HG02970 (cell line): ENCODE data around the gene CTSD.

Experiments
- ATAC-seq: cut with Tn5 transposase; IDR thresholded peaks from one replicate; pipeline ENCODE4 v1.9.1; 2021; ENCODE audit warnings: mild to moderate bottlenecking, moderate library complexity, moderate number of reproducible peaks; ENCODE audit not compliant: unreplicated experiment, low FRiP score

CTSD gene

GRCh38 chr11:1746511-1746931, 17.2 kb downstream of the CTSD start:
- no peak for ATAC-seq

DNA sequence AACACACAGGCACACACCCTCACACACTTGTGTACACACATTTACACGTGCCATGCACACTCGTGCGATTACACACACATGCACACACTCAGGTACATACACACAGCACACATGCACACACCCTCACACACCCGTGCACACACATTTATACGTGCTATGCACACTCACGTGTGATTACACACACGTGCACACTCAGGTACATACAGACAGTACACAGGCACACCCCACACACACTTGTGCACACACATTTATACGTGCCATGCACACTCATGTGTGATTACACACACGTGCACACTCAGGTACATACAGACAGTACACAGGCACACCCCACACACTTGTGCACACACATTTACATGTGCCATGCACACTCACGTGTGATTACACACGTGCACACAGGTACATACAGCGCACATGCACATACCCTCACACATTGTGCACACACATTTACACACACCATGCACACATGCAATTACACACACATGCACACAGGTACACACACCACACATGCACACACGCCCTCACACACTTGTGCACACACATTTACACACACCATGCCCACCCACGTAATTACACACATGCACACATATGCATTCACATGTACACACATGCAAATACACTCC, 17.9 kb downstream of the CTSD start:
- no peak for ATAC-seq

GRCh38 chr11:1744891-1745700, 18.6 kb downstream of the CTSD start:
- no peak for ATAC-seq

- ATAC-seq: no peak
Observed at GRCh38 chr11:1744137-1744886, 19.4 kb downstream of the CTSD start.

- ATAC-seq: no peak
Observed at GRCh38 chr11:1743585-1744136, 20.1 kb downstream of the CTSD start.

DNA sequence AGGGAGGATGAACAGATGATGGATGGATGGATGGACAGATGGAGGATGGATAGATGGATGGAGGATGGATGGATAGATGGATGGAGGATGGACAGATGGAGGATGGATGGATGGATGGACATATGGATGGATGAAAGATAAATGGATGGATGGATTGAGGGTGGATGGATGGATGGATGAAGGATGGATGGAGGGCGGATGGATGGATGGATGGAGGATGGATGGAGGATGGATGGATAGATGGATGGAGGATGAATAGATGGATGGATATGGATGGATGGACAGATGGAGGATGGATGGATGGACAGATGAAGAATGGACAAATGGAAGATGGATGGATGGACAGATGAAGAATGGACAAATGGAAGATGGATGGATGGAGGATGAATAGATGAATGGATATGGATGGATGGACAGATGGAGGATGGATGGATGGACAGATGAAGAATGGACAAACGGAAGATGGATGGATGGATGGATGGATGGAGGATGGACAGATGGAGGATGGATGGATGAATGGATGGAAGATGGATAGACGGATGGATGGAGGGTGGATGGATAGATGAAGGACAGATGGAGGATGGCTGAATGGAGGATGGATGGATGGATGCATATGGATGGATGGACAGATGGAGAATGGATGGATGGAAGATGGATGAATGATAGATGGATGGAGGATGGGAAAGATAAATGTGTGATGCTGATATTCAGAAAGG, 20.7 kb downstream of the CTSD start:
- no peak for ATAC-seq

GRCh38 chr11:1742371-1742770, 21.4 kb downstream of the CTSD start:
- ATAC-seq: no peak

DNA sequence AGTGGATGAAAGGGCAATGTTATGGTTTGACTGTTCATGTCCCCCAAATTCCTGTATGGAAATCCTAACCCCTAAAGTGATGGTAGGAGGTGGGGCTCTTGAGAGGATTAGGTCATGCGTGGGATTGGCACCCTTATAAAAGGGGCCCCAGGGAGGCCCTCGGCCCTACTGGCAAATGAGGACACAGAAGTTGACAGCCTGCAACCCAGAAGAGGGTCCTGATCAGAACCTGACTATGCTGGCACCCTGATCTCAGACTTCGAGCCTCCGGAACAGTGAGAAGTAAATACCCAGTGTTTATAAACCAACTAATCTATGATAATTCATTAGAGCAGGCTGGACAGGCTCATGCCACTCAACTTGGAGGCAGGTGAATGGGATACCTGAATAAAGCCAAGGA, 22.0 kb downstream of the CTSD start:
- no peak for ATAC-seq

GRCh38 chr11:1740786-1741530, 22.8 kb downstream of the CTSD start:
- no peak for ATAC-seq

DNA sequence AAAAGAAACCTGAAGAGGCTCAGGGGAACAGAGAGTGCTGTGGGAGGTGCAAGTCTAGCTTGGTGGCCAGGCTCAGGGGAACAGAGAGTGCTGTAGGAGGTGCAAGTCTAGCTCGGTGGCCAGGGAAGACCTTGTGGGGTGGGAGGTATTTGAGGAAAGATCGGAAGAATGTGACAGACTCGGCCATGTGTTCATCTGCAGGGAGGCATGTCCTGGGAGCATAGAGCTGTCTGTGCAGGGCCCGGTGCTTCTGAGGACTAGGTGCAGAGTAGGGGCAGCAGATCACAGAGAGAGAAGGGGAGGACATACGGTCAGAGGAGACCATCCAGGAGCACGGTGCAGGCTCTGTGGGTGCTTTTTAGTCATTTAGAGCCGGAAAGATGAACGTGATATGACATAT, 24.2 kb downstream of the CTSD start:
- no peak for ATAC-seq

GRCh38 chr11:1738380-1738779, 25.3 kb downstream of the CTSD start:
- no peak for ATAC-seq

GRCh38 chr11:1737080-1737757, 26.5 kb downstream of the CTSD start:
- ATAC-seq: no peak

GRCh38 chr11:1736447-1736992, 27.2 kb downstream of the CTSD start:
- no peak for ATAC-seq

DNA sequence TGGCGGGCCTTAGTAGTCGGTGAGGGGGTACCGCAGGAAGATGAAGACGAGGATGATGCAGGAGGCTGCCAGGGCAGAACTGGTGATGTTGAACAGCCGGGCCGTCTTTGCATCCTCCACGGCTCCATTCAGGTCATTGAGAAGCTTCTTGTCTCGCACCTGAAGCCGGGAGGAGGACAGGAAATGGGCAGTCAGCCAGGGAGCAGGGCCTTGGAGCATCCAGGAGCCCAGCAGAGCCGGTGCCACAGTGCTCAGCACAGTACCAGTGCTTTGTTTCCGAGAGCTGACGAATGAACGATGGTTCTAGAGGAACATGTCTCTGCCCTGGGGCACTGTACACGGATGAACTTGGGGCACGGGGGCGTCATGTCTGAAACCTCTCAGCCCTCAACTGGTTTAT, 28.5 kb downstream of the CTSD start:
- ATAC-seq: no peak

DNA sequence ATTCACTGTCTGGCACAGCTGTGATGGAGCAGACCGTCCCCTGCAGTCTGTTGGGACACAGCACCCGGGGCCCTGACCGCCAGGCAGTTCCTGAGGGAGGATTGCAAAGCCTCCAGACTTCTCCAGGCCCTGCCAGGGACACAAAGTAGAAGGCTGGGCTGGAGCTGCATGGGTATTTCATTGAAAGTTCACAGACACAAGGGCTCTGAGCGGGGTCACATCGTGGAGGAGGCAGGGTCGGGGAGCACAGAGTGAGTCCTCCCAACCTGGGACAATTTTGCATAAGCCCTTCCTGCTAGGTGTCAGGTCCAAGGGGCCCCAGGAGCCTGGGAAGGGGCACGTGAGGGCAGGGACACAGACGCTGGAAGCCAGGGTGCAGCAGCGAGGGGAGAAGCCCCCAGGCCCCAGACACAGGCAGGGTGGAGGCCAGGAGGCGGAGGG, 29.1 kb downstream of the CTSD start:
- no peak for ATAC-seq

- ATAC-seq: no peak
Observed at GRCh38 chr11:1733716-1734640, 29.7 kb downstream of the CTSD start.

DNA sequence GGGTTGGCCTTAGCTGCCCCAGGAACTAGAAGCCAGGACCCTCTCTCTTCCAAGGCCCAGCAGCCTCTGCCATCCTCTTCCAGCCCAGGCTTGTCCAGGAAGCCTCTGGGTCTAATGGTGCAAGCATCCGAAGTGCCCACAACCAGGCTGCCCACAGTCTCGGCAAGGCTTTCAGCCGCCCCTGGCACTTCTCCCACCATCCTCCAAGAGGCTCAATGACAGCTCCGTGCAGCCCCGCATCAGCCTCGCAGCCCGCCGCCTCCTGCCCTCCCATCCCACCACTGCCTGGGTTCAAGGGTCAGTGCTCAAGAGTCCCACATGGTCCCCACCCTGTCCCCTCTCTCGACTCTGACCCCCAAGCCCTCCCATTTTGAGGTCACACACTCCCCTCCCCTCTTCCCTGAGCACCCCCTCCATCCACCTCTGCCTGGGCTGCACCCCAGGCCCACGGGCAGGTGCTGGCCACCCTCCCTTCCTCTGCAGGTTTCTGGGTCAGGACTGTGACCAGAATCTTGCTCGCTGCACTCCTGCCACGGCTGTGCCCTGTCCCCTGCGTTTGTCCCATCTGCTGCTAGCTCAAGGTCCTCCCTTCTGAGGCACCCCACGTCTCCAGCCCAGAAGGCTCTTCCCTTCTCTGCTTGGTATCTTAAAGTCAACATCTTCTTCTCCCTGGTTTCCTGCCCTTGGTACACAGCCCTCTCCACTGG, 30.6 kb downstream of the CTSD start:
- ATAC-seq: no peak
